HG02973 (cell line): ENCODE results near the gene TMEM181.

Experiments
- ATAC-seq: cut with Tn5 transposase; IDR thresholded peaks from one replicate; pipeline ENCODE4 v1.9.1; 2021; ENCODE audit warnings: moderate library complexity; ENCODE audit not compliant: unreplicated experiment

The TMEM181 gene

GRCh38 chr6:158561938-158562337 is 2.0 kb downstream of the TMEM181 start:
- no peak for ATAC-seq

- ATAC-seq: no peak
Observed at GRCh38 chr6:158564243-158565121, 4.6 kb downstream of the TMEM181 start.

DNA sequence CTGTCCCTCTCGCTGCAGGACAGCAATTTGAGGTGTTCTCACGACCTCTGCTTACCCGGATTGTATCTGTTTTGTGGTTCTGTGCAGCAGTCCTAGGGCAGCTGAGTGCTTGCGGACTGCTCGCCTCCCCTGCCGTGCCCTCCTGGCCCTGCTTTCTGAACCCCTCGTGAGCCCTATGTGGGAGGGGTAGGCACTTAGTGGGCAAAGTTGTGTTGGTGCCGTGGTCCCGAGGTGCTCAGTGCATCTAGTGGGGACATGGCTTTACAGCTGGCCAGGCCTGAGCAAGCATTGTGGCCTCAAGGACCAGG is 5.2 kb downstream of the TMEM181 start:
- ATAC-seq: no peak

GRCh38 chr6:158565482-158566040 is 5.7 kb downstream of the TMEM181 start:
- ATAC-seq: no peak

DNA sequence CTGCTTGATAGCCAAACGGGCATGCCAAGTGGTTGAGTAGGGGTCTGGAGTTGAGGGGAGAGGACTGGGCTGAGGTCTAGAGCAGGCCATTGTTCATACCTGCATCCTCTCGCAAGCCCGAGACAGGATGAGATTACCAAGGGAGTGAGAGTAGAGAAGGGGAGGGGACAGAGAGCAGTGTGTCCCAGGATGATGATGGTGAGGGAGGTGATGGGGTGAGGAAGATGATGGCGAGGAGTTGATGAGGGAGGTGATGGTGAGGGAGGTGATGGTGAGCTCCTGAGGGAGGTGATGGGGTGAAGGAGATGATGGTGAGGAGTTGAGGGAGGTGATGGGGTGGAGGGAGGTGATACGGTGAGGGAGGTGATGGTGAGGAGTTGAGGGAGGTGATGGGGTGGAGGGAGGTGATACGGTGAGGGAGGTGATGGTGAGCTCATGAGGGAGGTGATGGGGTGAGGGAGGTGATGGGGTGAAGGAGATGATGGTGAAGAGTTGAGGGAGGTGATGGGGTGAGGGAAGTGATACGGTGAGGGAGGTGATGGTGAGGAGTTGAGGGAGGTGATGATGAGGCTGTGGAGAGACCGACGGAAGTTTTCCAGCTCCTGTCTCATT is 6.4 kb downstream of the TMEM181 start:
- no peak for ATAC-seq

GRCh38 chr6:158567152-158567551 is 7.3 kb downstream of the TMEM181 start:
- no peak for ATAC-seq

GRCh38 chr6:158567871-158568401 is 8.0 kb downstream of the TMEM181 start:
- no peak for ATAC-seq

GRCh38 chr6:158568549-158568948 is 8.7 kb downstream of the TMEM181 start:
- no peak for ATAC-seq

DNA sequence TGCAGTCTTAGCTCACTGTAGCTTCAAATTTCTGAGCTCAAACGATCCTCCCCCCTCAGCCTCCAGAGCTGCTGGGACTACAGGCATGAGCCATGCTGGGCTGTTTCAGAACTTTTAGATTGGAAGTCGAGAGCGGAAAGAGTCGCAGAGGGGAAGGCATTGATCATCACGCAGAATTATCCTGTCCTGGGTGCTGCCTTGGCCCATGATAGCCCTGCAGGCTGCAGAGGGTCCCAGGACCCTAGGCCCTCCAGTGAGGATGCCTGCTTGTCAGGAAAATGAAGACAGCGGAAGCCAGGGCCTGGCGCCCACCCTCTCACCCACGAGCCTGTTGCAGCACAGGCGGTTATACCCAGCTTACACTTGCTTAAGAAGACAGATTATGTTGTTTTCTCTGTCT is 9.1 kb downstream of the TMEM181 start:
- no peak for ATAC-seq

DNA sequence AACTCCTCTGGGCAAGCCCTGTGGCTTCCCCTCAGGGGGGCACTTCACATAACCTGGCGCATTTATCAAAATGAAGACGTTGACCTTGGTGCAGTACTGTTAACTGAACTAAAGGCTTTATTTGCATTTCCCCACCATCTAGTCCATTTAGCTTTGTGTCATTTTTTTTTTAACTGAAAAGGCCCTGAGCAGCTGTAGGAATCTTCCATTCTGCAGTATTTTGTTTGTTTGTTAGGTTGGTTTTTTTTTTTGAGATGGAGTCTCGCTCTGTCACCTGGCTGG is 10.7 kb downstream of the TMEM181 start:
- ATAC-seq: no peak

GRCh38 chr6:158571826-158572652 is 12.1 kb downstream of the TMEM181 start:
- ATAC-seq: no peak

- no peak for ATAC-seq
Observed at GRCh38 chr6:158572653-158573541, 13.0 kb downstream of the TMEM181 start.

DNA sequence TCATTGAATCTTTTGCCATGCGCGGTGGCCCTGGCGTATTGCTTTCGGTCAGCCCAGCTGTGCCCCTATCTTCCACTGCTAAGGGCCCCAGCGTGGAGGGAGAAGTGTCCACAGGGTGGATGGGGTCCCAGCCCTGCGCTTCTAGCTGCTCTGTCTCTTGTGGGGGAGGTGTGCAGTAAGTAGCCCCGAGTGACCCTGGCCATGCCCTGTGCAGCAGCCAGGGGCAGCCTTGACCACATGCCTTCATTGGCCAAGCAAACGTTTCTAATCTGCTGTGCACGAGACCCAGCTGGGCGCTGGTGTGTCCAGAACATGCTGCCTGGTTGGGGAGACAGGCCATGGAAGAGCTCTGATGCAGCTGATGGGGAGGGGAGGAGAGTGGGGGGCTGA is 13.6 kb downstream of the TMEM181 start:
- no peak for ATAC-seq

DNA sequence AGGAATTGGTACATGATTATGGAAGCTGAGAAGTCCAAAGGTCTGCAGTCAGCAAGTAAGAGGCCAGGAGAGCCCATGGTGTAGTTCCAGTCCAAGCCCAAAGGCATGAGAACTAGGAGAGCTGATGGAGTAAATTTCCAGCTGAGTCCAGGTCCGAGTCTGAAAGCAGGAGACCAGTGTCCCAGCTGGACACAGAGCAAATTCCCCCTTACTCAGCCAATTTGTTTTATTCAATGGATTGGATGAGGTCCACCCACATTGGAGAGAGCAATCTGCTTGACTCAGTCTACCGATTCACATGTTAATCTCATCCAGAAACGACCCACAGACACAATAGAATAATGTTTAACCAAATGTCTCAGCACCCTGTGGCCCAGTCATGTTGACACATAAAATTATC is 14.9 kb downstream of the TMEM181 start:
- no peak for ATAC-seq

GRCh38 chr6:158575550-158575949 is 15.7 kb downstream of the TMEM181 start:
- ATAC-seq: no peak

- ATAC-seq: no peak
Observed at GRCh38 chr6:158584236-158584651, 24.4 kb downstream of the TMEM181 start.

DNA sequence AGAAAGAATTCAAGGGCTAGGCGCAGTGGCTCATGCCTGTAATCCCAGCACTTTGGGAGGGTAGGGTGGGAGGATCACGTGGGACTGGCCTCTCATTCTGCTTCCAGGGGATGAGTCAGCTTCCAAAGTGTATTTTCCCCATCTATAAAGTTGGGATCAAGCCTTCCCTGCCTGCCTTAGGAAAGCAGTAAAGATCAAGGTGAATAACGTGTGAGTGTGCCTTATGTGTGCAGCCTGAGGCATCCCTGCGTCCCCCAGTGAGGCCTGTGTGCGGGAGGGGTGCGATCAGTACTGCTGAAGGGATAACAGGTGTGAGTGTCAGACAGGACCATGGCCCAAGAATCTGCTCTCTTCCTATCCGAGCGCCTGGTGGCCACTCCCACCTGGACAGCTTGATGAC is 26.8 kb downstream of the TMEM181 start:
- no peak for ATAC-seq

DNA sequence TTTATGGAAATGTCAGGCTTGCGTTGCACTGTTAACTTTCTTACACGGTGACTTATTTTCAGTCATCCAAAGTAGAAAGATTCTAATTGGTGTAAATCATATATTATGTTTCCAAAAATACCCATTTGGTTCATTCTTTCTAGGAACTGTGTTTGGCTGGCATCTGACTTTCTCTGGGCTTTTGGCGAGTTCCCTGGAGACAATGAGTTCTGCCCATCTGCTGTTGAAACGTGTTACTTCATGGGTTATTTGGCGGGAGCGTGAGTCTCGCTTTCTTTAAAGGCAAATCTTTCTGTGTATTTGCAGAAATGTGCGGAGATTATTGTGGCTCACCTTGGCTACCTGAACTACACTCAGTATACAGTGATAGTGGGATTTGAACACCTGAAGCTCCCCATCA is 29.5 kb downstream of the TMEM181 start:
- ATAC-seq: no peak

DNA sequence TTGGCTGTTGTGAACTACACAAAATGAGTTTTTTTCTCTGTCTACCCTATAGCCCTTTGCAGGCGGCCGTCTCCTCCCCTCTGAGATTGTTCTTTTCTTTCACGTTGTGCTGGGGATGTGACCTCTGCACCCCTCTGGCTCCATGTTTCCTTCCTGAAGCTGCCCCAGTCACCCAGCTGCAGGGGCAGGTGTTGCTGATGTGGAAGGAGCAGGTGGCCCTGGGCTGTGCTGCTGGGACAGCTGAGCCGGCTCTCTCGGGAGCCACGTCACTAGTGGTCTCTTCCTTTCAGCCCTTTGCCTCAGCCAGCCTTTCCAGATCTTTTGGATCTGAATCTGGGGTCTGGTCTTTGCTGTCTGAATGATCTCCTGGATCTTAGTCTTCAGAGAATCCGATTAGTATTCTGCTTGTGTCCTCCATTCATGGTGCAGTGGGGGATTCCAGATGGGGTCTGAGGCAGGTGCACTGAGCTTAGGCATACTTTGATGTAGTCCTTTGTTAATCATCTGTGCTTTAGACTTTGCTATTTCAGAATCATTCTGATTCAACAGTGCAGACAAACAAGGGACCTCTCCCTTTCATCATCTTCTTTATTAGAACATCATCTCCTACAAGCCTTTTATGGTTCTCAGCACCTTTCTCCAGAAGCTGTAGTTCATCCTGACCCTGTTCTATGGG is 31.4 kb downstream of the TMEM181 start:
- ATAC-seq: no peak

GRCh38 chr6:158591810-158592209 is 31.9 kb downstream of the TMEM181 start:
- ATAC-seq: no peak
